Measurements from ENCODE around the gene RASD2. TPM values are rescaled to one million over a fixed set of nuclear protein-coding genes. Genes with fewer than 3 reads are reported as not detected.
A peak's percentile ranks its signal among the peaks of the same experiment; 100 is the strongest.

The RASD2 gene
- polyA plus RNA-seq, 4 donors: 0.54 to 3.7 (median 1.7) TPM

GRCh38 chr22:35531202-35531601, 9.4 kb upstream of the RASD2 start:
- FAIRE-seq: no peak

GRCh38 chr22:35531676-35532075, 9.0 kb upstream of the RASD2 start:
- no peak for FAIRE-seq

More at GRCh38 chr22:35531202-35531601, 9.4 kb upstream of the RASD2 start:
- 86 to 90% (median 86%) methylated on average over 6 of the region's 6 CpGs for WGBS, 3 donors
- Histone ChIP-seq H3K27me3 (ENCODE audit: control insufficient read depth in 3 of 3, insufficient read depth in 3 of 3, low read length in 3 of 3) (no peaks in the 10 kb centered on the region), H3K36me3 (ENCODE audit: control insufficient read depth in 3 of 3, insufficient read depth in 2 of 3, low read depth in 1 of 3, low read length in 3 of 3) (no peaks in the 10 kb centered on the region), H3K9me3 (ENCODE audit: control insufficient read depth in 2 of 2, insufficient read depth in 1 of 2, low read depth in 1 of 2, low read length in 1 of 2) (peaks cover 0 to 6% of the 10 kb centered on the region in 2 donors), H3K4me1 (ENCODE audit: control insufficient read depth in 3 of 3, insufficient read depth in 2 of 3, low read depth in 1 of 3, low read length in 2 of 3) (peaks cover 0 to 8% (median 0%) of the 10 kb centered on the region in 3 donors), H3K4me3 (ENCODE audit: low read depth in 1 of 3, low read length in 3 of 3) (no peak overlapping the region), H3K27ac (ENCODE audit: low read depth in 1 of 3, low read length in 2 of 3) (no peak overlapping the region)
- no peak for DNase-seq

GRCh38 chr22:35533365-35534029, 7.1 kb upstream of the RASD2 start:
- Histone ChIP-seq H3K9me3 (ENCODE audit: control insufficient read depth in 2 of 2, insufficient read depth in 1 of 2, low read depth in 1 of 2, low read length in 1 of 2) (peaks cover 0 to 6% of the 10 kb centered on the region in 2 donors), H3K4me1 (ENCODE audit: control insufficient read depth in 3 of 3, insufficient read depth in 2 of 3, low read depth in 1 of 3, low read length in 2 of 3) (peaks cover 0 to 8% (median 0%) of the 10 kb centered on the region in 3 donors), H3K27me3 (ENCODE audit: control insufficient read depth in 3 of 3, insufficient read depth in 3 of 3, low read length in 3 of 3) (no peaks in the 10 kb centered on the region), H3K4me3 (ENCODE audit: low read depth in 1 of 3, low read length in 3 of 3) (no peak overlapping the region), H3K36me3 (ENCODE audit: control insufficient read depth in 3 of 3, insufficient read depth in 2 of 3, low read depth in 1 of 3, low read length in 3 of 3) (no peaks in the 10 kb centered on the region), H3K27ac (ENCODE audit: low read depth in 1 of 3, low read length in 2 of 3) (no peak overlapping the region)
- FAIRE-seq (no peak), DNase-seq (no peak)
- 87 to 96% (median 92%) methylated on average over 6 of the region's 6 CpGs for WGBS, 3 donors

More at GRCh38 chr22:35531676-35532075, 9.0 kb upstream of the RASD2 start:
- H3K4me1 ChIP-seq (ENCODE audit: control insufficient read depth in 3 of 3, insufficient read depth in 2 of 3, low read depth in 1 of 3, low read length in 2 of 3): peaks cover 0 to 8% (median 0%) of the 10 kb centered on the region in 3 donors
- H3K27ac ChIP-seq (ENCODE audit: low read depth in 1 of 3, low read length in 2 of 3): no peak overlapping the region
- no peaks in the 10 kb centered on the region for H3K27me3 ChIP-seq (ENCODE audit: control insufficient read depth in 3 of 3, insufficient read depth in 3 of 3, low read length in 3 of 3)
- no peak for DNase-seq
- 58 to 80% (median 78%) methylated on average over 2 of the region's 2 CpGs for WGBS, 3 donors
- H3K36me3 ChIP-seq (ENCODE audit: control insufficient read depth in 3 of 3, insufficient read depth in 2 of 3, low read depth in 1 of 3, low read length in 3 of 3): no peaks in the 10 kb centered on the region
- no peak overlapping the region for H3K4me3 ChIP-seq (ENCODE audit: low read depth in 1 of 3, low read length in 3 of 3)
- H3K9me3 ChIP-seq (ENCODE audit: control insufficient read depth in 2 of 2, insufficient read depth in 1 of 2, low read depth in 1 of 2, low read length in 1 of 2): peaks cover 0 to 6% of the 10 kb centered on the region in 2 donors

GRCh38 chr22:35534091-35534490, 6.5 kb upstream of the RASD2 start:
- peaks cover 0 to 2% of the 10 kb centered on the region in 2 donors for H3K9me3 ChIP-seq (ENCODE audit: control insufficient read depth in 2 of 2, insufficient read depth in 1 of 2, low read depth in 1 of 2, low read length in 1 of 2)
- H3K27me3 ChIP-seq (ENCODE audit: control insufficient read depth in 3 of 3, insufficient read depth in 3 of 3, low read length in 3 of 3): peaks cover 0 to 5% (median 0%) of the 10 kb centered on the region in 3 donors
- no peak for DNase-seq
- FAIRE-seq: no peak
- no peak overlapping the region for H3K27ac ChIP-seq (ENCODE audit: low read depth in 1 of 3, low read length in 2 of 3)
- peaks cover 0 to 8% (median 0%) of the 10 kb centered on the region in 3 donors for H3K4me1 ChIP-seq (ENCODE audit: control insufficient read depth in 3 of 3, insufficient read depth in 2 of 3, low read depth in 1 of 3, low read length in 2 of 3)
- no peaks in the 10 kb centered on the region for H3K36me3 ChIP-seq (ENCODE audit: control insufficient read depth in 3 of 3, insufficient read depth in 2 of 3, low read depth in 1 of 3, low read length in 3 of 3)
- no peak overlapping the region for H3K4me3 ChIP-seq (ENCODE audit: low read depth in 1 of 3, low read length in 3 of 3)
- WGBS, 3 donors: 35 to 68% (median 41%) methylated on average over 3 of the region's 3 CpGs

- 55 to 75% (median 64%) methylated on average over 7 of the region's 7 CpGs for WGBS, 3 donors
- Histone ChIP-seq H3K4me1 (ENCODE audit: control insufficient read depth in 3 of 3, insufficient read depth in 2 of 3, low read depth in 1 of 3, low read length in 2 of 3) (peaks cover 0 to 21% (median 0%) of the 10 kb centered on the region in 3 donors), H3K9me3 (ENCODE audit: control insufficient read depth in 2 of 2, insufficient read depth in 1 of 2, low read depth in 1 of 2, low read length in 1 of 2) (no peaks in the 10 kb centered on the region), H3K4me3 (ENCODE audit: low read depth in 1 of 3, low read length in 3 of 3) (no peak overlapping the region), H3K27me3 (ENCODE audit: control insufficient read depth in 3 of 3, insufficient read depth in 3 of 3, low read length in 3 of 3) (peaks cover 0 to 28% (median 8%) of the 10 kb centered on the region in 3 donors), H3K27ac (ENCODE audit: low read depth in 1 of 3, low read length in 2 of 3) (no peak overlapping the region), H3K36me3 (ENCODE audit: control insufficient read depth in 3 of 3, insufficient read depth in 2 of 3, low read depth in 1 of 3, low read length in 3 of 3) (no peaks in the 10 kb centered on the region)
- FAIRE-seq (no peak), DNase-seq (no peak)
These were observed 3.4 kb upstream of the RASD2 start for GRCh38 chr22:35537232-35537631.

GRCh38 chr22:35538801-35539321, 1.8 kb upstream of the RASD2 start:
- H3K4me3 ChIP-seq (ENCODE audit: low read depth in 1 of 3, low read length in 3 of 3): no peak overlapping the region
- H3K4me1 ChIP-seq (ENCODE audit: control insufficient read depth in 3 of 3, insufficient read depth in 2 of 3, low read depth in 1 of 3, low read length in 2 of 3): peaks cover 0 to 21% (median 0%) of the 10 kb centered on the region in 3 donors
- no peak for FAIRE-seq
- DNase-seq: peak; percentile 36 to 45
- H3K27me3 ChIP-seq (ENCODE audit: control insufficient read depth in 3 of 3, insufficient read depth in 3 of 3, low read length in 3 of 3): peaks cover 3 to 40% (median 8%) of the 10 kb centered on the region in 3 donors
- no peak overlapping the region for H3K27ac ChIP-seq (ENCODE audit: low read depth in 1 of 3, low read length in 2 of 3)
- no peaks in the 10 kb centered on the region for H3K36me3 ChIP-seq (ENCODE audit: control insufficient read depth in 3 of 3, insufficient read depth in 2 of 3, low read depth in 1 of 3, low read length in 3 of 3)
- 58 to 74% (median 69%) methylated on average over 5 of the region's 5 CpGs for WGBS, 3 donors
- no peaks in the 10 kb centered on the region for H3K9me3 ChIP-seq (ENCODE audit: control insufficient read depth in 2 of 2, insufficient read depth in 1 of 2, low read depth in 1 of 2, low read length in 1 of 2)

GRCh38 chr22:35539487-35539886, 1.1 kb upstream of the RASD2 start:
- Histone ChIP-seq H3K27ac (ENCODE audit: low read depth in 1 of 3, low read length in 2 of 3) (no peak overlapping the region), H3K9me3 (ENCODE audit: control insufficient read depth in 2 of 2, insufficient read depth in 1 of 2, low read depth in 1 of 2, low read length in 1 of 2) (no peaks in the 10 kb centered on the region), H3K27me3 (ENCODE audit: control insufficient read depth in 3 of 3, insufficient read depth in 3 of 3, low read length in 3 of 3) (peaks cover 3 to 46% (median 8%) of the 10 kb centered on the region in 3 donors), H3K4me3 (ENCODE audit: low read depth in 1 of 3, low read length in 3 of 3) (peak overlapping the region in 2 of 3 donors; percentile 9 to 49), H3K4me1 (ENCODE audit: control insufficient read depth in 3 of 3, insufficient read depth in 2 of 3, low read depth in 1 of 3, low read length in 2 of 3) (peaks cover 0 to 21% (median 0%) of the 10 kb centered on the region in 3 donors), H3K36me3 (ENCODE audit: control insufficient read depth in 3 of 3, insufficient read depth in 2 of 3, low read depth in 1 of 3, low read length in 3 of 3) (no peaks in the 10 kb centered on the region)
- FAIRE-seq (no peak), DNase-seq (no peak)
- WGBS, 3 donors: 10 to 20% (median 19%) methylated on average over 3 of the region's 3 CpGs

GRCh38 chr22:35539910-35540594, 579 bp upstream of the RASD2 start:
- Histone ChIP-seq H3K4me1 (ENCODE audit: control insufficient read depth in 3 of 3, insufficient read depth in 2 of 3, low read depth in 1 of 3, low read length in 2 of 3) (peaks cover 0 to 21% (median 0%) of the 10 kb centered on the region in 3 donors), H3K36me3 (ENCODE audit: control insufficient read depth in 3 of 3, insufficient read depth in 2 of 3, low read depth in 1 of 3, low read length in 3 of 3) (no peaks in the 10 kb centered on the region), H3K27ac (ENCODE audit: low read depth in 1 of 3, low read length in 2 of 3) (no peak overlapping the region), H3K27me3 (ENCODE audit: control insufficient read depth in 3 of 3, insufficient read depth in 3 of 3, low read length in 3 of 3) (peaks cover 4 to 51% (median 8%) of the 10 kb centered on the region in 3 donors), H3K9me3 (ENCODE audit: control insufficient read depth in 2 of 2, insufficient read depth in 1 of 2, low read depth in 1 of 2, low read length in 1 of 2) (no peaks in the 10 kb centered on the region), H3K4me3 (ENCODE audit: low read depth in 1 of 3, low read length in 3 of 3) (peak overlapping the region; percentile 49)
- DNase-seq (peak; percentile 48 to 74), FAIRE-seq (no peak)
- WGBS, 3 donors: 1 to 5% (median 2%) methylated on average over 36 to 89 of the region's 89 CpGs

Measured in small intestine (tissue), 7 donors.